ENCODE data around the gene HTT-AS. TPM values are rescaled to one million over a fixed set of nuclear protein-coding genes. Genes with fewer than 3 reads are reported as not detected.

Gene HTT-AS
- total and polyA plus RNA-seq, 2 of the 8 experiments (the other 6 are each of a cell fraction or from before 2014, with no cell fraction given), result not detected

- TF ChIP-seq, protein P1, sequence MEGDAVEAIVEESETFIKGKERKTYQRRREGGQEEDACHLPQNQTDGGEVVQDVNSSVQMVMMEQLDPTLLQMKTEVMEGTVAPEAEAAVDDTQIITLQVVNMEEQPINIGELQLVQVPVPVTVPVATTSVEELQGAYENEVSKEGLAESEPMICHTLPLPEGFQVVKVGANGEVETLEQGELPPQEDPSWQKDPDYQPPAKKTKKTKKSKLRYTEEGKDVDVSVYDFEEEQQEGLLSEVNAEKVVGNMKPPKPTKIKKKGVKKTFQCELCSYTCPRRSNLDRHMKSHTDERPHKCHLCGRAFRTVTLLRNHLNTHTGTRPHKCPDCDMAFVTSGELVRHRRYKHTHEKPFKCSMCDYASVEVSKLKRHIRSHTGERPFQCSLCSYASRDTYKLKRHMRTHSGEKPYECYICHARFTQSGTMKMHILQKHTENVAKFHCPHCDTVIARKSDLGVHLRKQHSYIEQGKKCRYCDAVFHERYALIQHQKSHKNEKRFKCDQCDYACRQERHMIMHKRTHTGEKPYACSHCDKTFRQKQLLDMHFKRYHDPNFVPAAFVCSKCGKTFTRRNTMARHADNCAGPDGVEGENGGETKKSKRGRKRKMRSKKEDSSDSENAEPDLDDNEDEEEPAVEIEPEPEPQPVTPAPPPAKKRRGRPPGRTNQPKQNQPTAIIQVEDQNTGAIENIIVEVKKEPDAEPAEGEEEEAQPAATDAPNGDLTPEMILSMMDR (IDR thresholded peaks at IDR 0.05; ENCODE audit: control extremely low read depth in 1 of 3, insufficient read depth in 1 of 3, low read depth in 1 of 3, low read length in 3 of 3), result peak; percentile 76 to 86 (median 84)
- TF ChIP-seq POLR2A (IDR thresholded peaks at IDR 0.05; ENCODE audit: control extremely low read depth in 1 of 2, low read depth in 2 of 2, low read length in 2 of 2), result no peak
Measured at GRCh38 chr4:3047464-3048286, 26.7 kb downstream of the HTT-AS start (continued).
